Fibroblast of skin of right quadriceps (primary cell): Measurements from ENCODE around the gene DCDC2B.

ENCODE experiments used
- DNase-seq: peaks from one replicate; pipeline ENCODE4 v3.0.0-alpha.2; 2013

The DCDC2B gene

GRCh38 chr1:32263744-32264143 lies 54.9 kb downstream of the DCDC2B start:
- DNase-seq: no peak
